VCaP (cell line): Measurements from ENCODE around the gene DDAH2.

Experiments used
- H3K27ac ChIP-seq: fragments of 450-650 bp; 2 replicates; pipeline ENCODE4 v1.5.1; 2017
- CTCF ChIP-seq: fragments of 450-650 bp; conservative IDR thresholded peaks from 2 replicates; pipeline ENCODE4 v1.5.1; 2017; ENCODE audit warnings: mild to moderate bottlenecking, moderate library complexity

DDAH2 gene

GRCh38 chr6:31706599-31706998 lies 22.5 kb downstream of the DDAH2 start, which contains the start of gene LY6G6F:
TSS of gene LY6G6F (plus strand) at chr6:31706866. CDS start at chr6:31706907, 41 bp downstream.
- H3K27ac ChIP-seq: no peak within 1 kb of the TSS
- TF ChIP-seq CTCF: no peak

- no peak for TF ChIP-seq CTCF
- no peak overlapping the region for H3K27ac ChIP-seq
Measured at GRCh38 chr6:31705931-31706330, 23.2 kb downstream of the DDAH2 start.

- peak within 1 kb of the TSS; percentile 85 for H3K27ac ChIP-seq
- TF ChIP-seq CTCF: no peak
Measured at GRCh38 chr6:31702819-31703716, 26.0 kb downstream of the DDAH2 start, which contains the start of gene ABHD16A. TSS of gene ABHD16A (minus strand) at chr6:31703324. CDS start at chr6:31703281, 43 bp downstream.

GRCh38 chr6:31702405-31702818 lies 26.7 kb downstream of the DDAH2 start:
- TF ChIP-seq CTCF: no peak
- peak overlapping the region; percentile 85 for H3K27ac ChIP-seq

GRCh38 chr6:31701666-31702404 lies 27.3 kb downstream of the DDAH2 start:
- peak overlapping the region; percentile 85 for H3K27ac ChIP-seq
- no peak for TF ChIP-seq CTCF

GRCh38 chr6:31700740-31701401 lies 28.2 kb downstream of the DDAH2 start:
- no peak for TF ChIP-seq CTCF

GRCh38 chr6:31697555-31697954 lies 31.5 kb downstream of the DDAH2 start:
- H3K27ac ChIP-seq: no peak overlapping the region
- TF ChIP-seq CTCF: no peak

More at GRCh38 chr6:31700740-31701401, 28.2 kb downstream of the DDAH2 start:
- H3K27ac ChIP-seq: no peak overlapping the region; the same call in 1 of the 2 replicates
